ENCODE measurements around the gene PACS1.

GRCh38 chr11:66118847-66119246 lies 48.8 kb downstream of the PACS1 start:
- TF ChIP-seq, protein P1, sequence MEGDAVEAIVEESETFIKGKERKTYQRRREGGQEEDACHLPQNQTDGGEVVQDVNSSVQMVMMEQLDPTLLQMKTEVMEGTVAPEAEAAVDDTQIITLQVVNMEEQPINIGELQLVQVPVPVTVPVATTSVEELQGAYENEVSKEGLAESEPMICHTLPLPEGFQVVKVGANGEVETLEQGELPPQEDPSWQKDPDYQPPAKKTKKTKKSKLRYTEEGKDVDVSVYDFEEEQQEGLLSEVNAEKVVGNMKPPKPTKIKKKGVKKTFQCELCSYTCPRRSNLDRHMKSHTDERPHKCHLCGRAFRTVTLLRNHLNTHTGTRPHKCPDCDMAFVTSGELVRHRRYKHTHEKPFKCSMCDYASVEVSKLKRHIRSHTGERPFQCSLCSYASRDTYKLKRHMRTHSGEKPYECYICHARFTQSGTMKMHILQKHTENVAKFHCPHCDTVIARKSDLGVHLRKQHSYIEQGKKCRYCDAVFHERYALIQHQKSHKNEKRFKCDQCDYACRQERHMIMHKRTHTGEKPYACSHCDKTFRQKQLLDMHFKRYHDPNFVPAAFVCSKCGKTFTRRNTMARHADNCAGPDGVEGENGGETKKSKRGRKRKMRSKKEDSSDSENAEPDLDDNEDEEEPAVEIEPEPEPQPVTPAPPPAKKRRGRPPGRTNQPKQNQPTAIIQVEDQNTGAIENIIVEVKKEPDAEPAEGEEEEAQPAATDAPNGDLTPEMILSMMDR (IDR thresholded peaks at IDR 0.05; ENCODE audit: low read depth, low read length): no peak
- TF ChIP-seq EZH2phosphoT487 (IDR thresholded peaks at IDR 0.05; ENCODE audit: low read depth): no peak
